Measurements from ENCODE around the gene WASF3.
"Not testable (repeated sequence)": the region's sequence is repeated elsewhere in the genome, so short reads cannot be mapped to it uniquely, and the experiment has no call there.

Gene WASF3

DNA sequence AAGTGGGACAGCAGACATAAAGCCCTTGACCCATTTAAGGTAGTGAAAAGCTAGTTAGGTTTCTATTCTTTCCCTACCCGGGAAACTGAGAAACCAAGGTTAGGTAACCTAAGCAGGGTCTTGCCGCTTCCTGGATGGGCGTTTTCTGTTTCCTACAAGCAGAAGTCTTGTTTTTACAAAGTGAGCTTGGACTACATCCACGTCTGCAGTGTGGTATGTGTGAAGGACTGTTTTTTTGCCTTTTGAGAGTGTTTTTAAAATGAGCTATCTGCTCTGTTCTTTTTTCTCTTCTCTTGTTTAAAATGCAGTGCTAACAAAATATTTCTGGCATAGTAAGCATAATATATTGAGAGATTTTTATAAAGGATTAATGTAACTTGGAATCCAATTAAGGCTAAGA, 153.7 kb downstream of the WASF3 start:
- no peaks in the 10 kb centered on the region for H3K36me3 ChIP-seq (ENCODE audit: control insufficient read depth, insufficient read depth, low read length)
- no peak overlapping the region for H3K4me3 ChIP-seq (ENCODE audit: low read depth, low read length)
- H3K4me1 ChIP-seq (ENCODE audit: control insufficient read depth, insufficient read depth, low read length): peaks cover 8% of the 10 kb centered on the region; the same call in 1 of the 2 replicates
- no peak overlapping the region for H3K9ac ChIP-seq (ENCODE audit: low read length)
- H3K27ac ChIP-seq (ENCODE audit: low read depth, low read length): no peak overlapping the region
- H3K9me3 ChIP-seq (ENCODE audit: control insufficient read depth, insufficient read depth, low read depth, low read length): peaks cover 9% of the 10 kb centered on the region
- H3K27me3 ChIP-seq (ENCODE audit: control insufficient read depth, insufficient read depth, low read length): peaks cover 7% of the 10 kb centered on the region; the same call in 1 of the 2 replicates

GRCh38 chr13:26713341-26713740, 155.9 kb downstream of the WASF3 start:
- Histone ChIP-seq H3K27ac (ENCODE audit: low read depth, low read length) (no peak overlapping the region), H3K9ac (ENCODE audit: low read length) (no peak overlapping the region), H3K4me1 (ENCODE audit: control insufficient read depth, insufficient read depth, low read length) (peaks cover 8% of the 10 kb centered on the region; the same call in 1 of the 2 replicates), H3K36me3 (ENCODE audit: control insufficient read depth, insufficient read depth, low read length) (no peaks in the 10 kb centered on the region), H3K4me3 (ENCODE audit: low read depth, low read length) (no peak overlapping the region), H3K9me3 (ENCODE audit: control insufficient read depth, insufficient read depth, low read depth, low read length) (peaks cover 9% of the 10 kb centered on the region), H3K27me3 (ENCODE audit: control insufficient read depth, insufficient read depth, low read length) (peaks cover 7% of the 10 kb centered on the region; the same call in 1 of the 2 replicates)

GRCh38 chr13:26716984-26717383, 159.5 kb downstream of the WASF3 start:
- H3K36me3 ChIP-seq (ENCODE audit: control insufficient read depth, insufficient read depth, low read length): no peaks in the 10 kb centered on the region
- H3K27ac ChIP-seq (ENCODE audit: low read depth, low read length): no peak overlapping the region
- no peak overlapping the region for H3K4me3 ChIP-seq (ENCODE audit: low read depth, low read length)
- no peak overlapping the region for H3K9ac ChIP-seq (ENCODE audit: low read length)
- no peaks in the 10 kb centered on the region for H3K4me1 ChIP-seq (ENCODE audit: control insufficient read depth, insufficient read depth, low read length)
- peaks cover 12% of the 10 kb centered on the region for H3K9me3 ChIP-seq (ENCODE audit: control insufficient read depth, insufficient read depth, low read depth, low read length)
- no peaks in the 10 kb centered on the region for H3K27me3 ChIP-seq (ENCODE audit: control insufficient read depth, insufficient read depth, low read length)

- Histone ChIP-seq H3K27ac (ENCODE audit: low read depth, low read length) (no peak overlapping the region), H3K36me3 (ENCODE audit: control insufficient read depth, insufficient read depth, low read length) (no peaks in the 10 kb centered on the region), H3K4me1 (ENCODE audit: control insufficient read depth, insufficient read depth, low read length) (no peaks in the 10 kb centered on the region), H3K9ac (ENCODE audit: low read length) (no peak overlapping the region), H3K27me3 (ENCODE audit: control insufficient read depth, insufficient read depth, low read length) (no peaks in the 10 kb centered on the region), H3K9me3 (ENCODE audit: control insufficient read depth, insufficient read depth, low read depth, low read length) (peaks cover 14% of the 10 kb centered on the region; the same call in 1 of the 2 replicates), H3K4me3 (ENCODE audit: low read depth, low read length) (no peak overlapping the region)
These were observed 160.7 kb downstream of the WASF3 start for GRCh38 chr13:26718146-26718545.

GRCh38 chr13:26718872-26719271, 161.4 kb downstream of the WASF3 start:
- no peaks in the 10 kb centered on the region for H3K27me3 ChIP-seq (ENCODE audit: control insufficient read depth, insufficient read depth, low read length)
- H3K4me1 ChIP-seq (ENCODE audit: control insufficient read depth, insufficient read depth, low read length): no peaks in the 10 kb centered on the region
- peaks cover 13% of the 10 kb centered on the region; the same call in 1 of the 2 replicates for H3K9me3 ChIP-seq (ENCODE audit: control insufficient read depth, insufficient read depth, low read depth, low read length)
- H3K9ac ChIP-seq (ENCODE audit: low read length): no peak overlapping the region
- no peak overlapping the region for H3K4me3 ChIP-seq (ENCODE audit: low read depth, low read length)
- no peaks in the 10 kb centered on the region for H3K36me3 ChIP-seq (ENCODE audit: control insufficient read depth, insufficient read depth, low read length)
- H3K27ac ChIP-seq (ENCODE audit: low read depth, low read length): no peak overlapping the region

DNA sequence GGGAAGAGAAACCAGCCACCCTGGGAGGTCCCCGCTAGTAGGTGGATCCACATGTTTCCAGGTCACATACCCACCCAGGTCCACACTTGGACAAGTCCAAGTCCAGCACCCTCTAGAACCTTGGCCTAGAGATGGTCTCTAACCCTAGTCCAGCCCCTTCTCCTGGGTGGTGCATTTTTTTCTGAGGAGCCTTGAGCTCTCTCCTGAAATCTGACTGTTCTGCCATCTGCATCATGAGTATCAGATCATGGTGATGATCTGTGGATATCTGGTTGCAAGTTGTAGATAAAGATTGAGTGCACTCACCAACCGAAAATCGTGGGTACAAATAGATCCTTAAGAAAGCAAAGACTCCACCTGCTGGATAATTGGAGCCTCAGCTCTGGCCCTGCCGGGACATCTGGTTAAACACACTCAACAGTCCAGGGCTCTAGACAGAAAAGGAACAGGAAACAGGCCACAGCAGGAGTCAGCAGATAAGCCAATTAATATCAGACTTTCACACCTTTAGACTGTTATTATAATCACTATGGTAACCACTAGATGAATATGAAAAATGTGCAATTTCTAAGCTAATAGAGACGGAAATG, 162.0 kb downstream of the WASF3 start:
- H3K4me3 ChIP-seq (ENCODE audit: low read depth, low read length): no peak overlapping the region
- H3K4me1 ChIP-seq (ENCODE audit: control insufficient read depth, insufficient read depth, low read length): no peaks in the 10 kb centered on the region

GRCh38 chr13:26721251-26722121, 164.0 kb downstream of the WASF3 start:
- H3K4me1 ChIP-seq (ENCODE audit: control insufficient read depth, insufficient read depth, low read length): no peaks in the 10 kb centered on the region
- H3K27ac ChIP-seq (ENCODE audit: low read depth, low read length): no peak overlapping the region
- H3K4me3 ChIP-seq (ENCODE audit: low read depth, low read length): no peak overlapping the region
- H3K9me3 ChIP-seq (ENCODE audit: control insufficient read depth, insufficient read depth, low read depth, low read length): peaks cover 13% of the 10 kb centered on the region; the same call in 1 of the 2 replicates
- H3K27me3 ChIP-seq (ENCODE audit: control insufficient read depth, insufficient read depth, low read length): no peaks in the 10 kb centered on the region
- H3K9ac ChIP-seq (ENCODE audit: low read length): no peak overlapping the region
- H3K36me3 ChIP-seq (ENCODE audit: control insufficient read depth, insufficient read depth, low read length): no peaks in the 10 kb centered on the region

More for the DNA sequence above, 162.0 kb downstream of the WASF3 start:
- H3K27me3 ChIP-seq (ENCODE audit: control insufficient read depth, insufficient read depth, low read length): no peaks in the 10 kb centered on the region
- H3K9ac ChIP-seq (ENCODE audit: low read length): no peak overlapping the region
- H3K9me3 ChIP-seq (ENCODE audit: control insufficient read depth, insufficient read depth, low read depth, low read length): peaks cover 13% of the 10 kb centered on the region; the same call in 1 of the 2 replicates
- H3K27ac ChIP-seq (ENCODE audit: low read depth, low read length): no peak overlapping the region
- H3K36me3 ChIP-seq (ENCODE audit: control insufficient read depth, insufficient read depth, low read length): no peaks in the 10 kb centered on the region

- Histone ChIP-seq H3K9me3 (ENCODE audit: control insufficient read depth, insufficient read depth, low read depth, low read length) (peaks cover 13% of the 10 kb centered on the region; the same call in 1 of the 2 replicates), H3K27ac (ENCODE audit: low read depth, low read length) (no peak overlapping the region), H3K4me1 (ENCODE audit: control insufficient read depth, insufficient read depth, low read length) (no peaks in the 10 kb centered on the region), H3K4me3 (ENCODE audit: low read depth, low read length) (no peak overlapping the region), H3K9ac (ENCODE audit: low read length) (no peak overlapping the region), H3K27me3 (ENCODE audit: control insufficient read depth, insufficient read depth, low read length) (no peaks in the 10 kb centered on the region), H3K36me3 (ENCODE audit: control insufficient read depth, insufficient read depth, low read length) (no peaks in the 10 kb centered on the region)
These were observed 164.8 kb downstream of the WASF3 start for GRCh38 chr13:26722321-26722720.

DNA sequence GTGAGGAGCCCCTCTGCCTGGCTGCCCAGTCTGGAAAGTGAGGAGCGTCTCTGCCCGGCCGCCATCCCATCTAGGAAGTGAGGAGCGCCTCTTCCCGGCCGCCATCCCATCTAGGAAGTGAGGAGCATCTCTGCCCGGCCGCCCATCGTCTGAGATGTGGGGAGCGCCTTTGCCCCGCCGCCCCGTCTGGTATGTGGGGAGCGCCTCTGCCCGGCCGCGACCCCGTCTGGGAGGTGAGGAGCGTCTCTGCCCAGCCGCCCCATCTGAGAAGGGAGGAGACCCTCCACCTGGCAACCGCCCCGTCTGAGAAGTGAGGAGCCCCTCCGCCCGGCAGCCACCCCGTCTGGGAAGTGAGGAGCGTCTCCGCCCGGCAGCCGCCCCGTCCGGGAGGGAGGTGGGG, 166.1 kb downstream of the WASF3 start:
- H3K9me3 ChIP-seq (ENCODE audit: control insufficient read depth, insufficient read depth, low read depth, low read length): peaks cover 13% of the 10 kb centered on the region; the same call in 1 of the 2 replicates
- not testable (repeated sequence) for H3K9ac ChIP-seq (ENCODE audit: low read length); H3K36me3 ChIP-seq (ENCODE audit: control insufficient read depth, insufficient read depth, low read length); H3K4me3 ChIP-seq (ENCODE audit: low read depth, low read length); H3K27me3 ChIP-seq (ENCODE audit: control insufficient read depth, insufficient read depth, low read length); H3K27ac ChIP-seq (ENCODE audit: low read depth, low read length); H3K4me1 ChIP-seq (ENCODE audit: control insufficient read depth, insufficient read depth, low read length)

DNA sequence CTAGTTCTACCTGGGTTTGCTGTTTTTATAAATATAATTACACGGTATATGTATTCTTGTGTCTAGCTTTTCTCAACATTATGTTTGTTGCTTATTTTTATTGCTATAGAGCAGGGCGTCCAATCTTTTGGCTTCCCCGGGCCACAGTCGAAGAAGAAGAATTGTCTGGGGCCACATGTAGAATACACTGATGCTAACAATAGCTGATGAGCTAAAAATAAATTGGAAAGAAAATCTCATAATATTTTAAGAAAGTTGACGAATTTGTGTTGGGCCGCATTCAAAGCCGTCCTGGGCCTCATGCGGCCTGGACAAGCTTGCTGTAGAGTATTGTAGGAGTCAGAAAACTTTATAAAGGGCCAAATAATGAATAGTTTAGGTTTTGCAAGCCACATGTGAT, 169.2 kb downstream of the WASF3 start:
- H3K27ac ChIP-seq (ENCODE audit: low read depth, low read length): no peak overlapping the region
- no peak overlapping the region for H3K9ac ChIP-seq (ENCODE audit: low read length)
- H3K4me1 ChIP-seq (ENCODE audit: control insufficient read depth, insufficient read depth, low read length): no peaks in the 10 kb centered on the region
- H3K27me3 ChIP-seq (ENCODE audit: control insufficient read depth, insufficient read depth, low read length): no peaks in the 10 kb centered on the region
- peaks cover 13% of the 10 kb centered on the region; the same call in 1 of the 2 replicates for H3K9me3 ChIP-seq (ENCODE audit: control insufficient read depth, insufficient read depth, low read depth, low read length)
- no peaks in the 10 kb centered on the region for H3K36me3 ChIP-seq (ENCODE audit: control insufficient read depth, insufficient read depth, low read length)
- H3K4me3 ChIP-seq (ENCODE audit: low read depth, low read length): no peak overlapping the region

DNA sequence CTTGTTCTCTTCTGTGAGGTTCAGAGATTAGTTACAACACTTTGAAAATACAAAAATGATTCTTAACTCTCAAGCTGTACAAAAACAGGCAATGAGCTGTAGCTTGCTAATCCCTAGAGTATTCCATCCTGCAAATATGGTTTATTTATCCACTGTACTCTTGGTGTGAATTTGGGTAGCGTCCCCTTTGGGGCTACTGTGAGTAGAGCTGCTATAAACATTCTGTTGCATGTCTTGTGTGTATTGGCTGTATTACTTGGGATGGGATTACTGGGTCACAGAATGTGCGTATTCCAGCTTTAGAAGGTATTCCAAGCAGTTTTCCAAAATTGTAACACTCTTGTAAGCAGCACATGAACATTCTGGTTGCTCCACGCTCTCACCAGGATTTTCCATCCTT, 169.6 kb downstream of the WASF3 start:
- H3K9ac ChIP-seq (ENCODE audit: low read length): no peak overlapping the region
- no peak overlapping the region for H3K27ac ChIP-seq (ENCODE audit: low read depth, low read length)
- no peaks in the 10 kb centered on the region for H3K36me3 ChIP-seq (ENCODE audit: control insufficient read depth, insufficient read depth, low read length)
- no peaks in the 10 kb centered on the region for H3K27me3 ChIP-seq (ENCODE audit: control insufficient read depth, insufficient read depth, low read length)
- H3K4me1 ChIP-seq (ENCODE audit: control insufficient read depth, insufficient read depth, low read length): no peaks in the 10 kb centered on the region
- no peak overlapping the region for H3K4me3 ChIP-seq (ENCODE audit: low read depth, low read length)
- H3K9me3 ChIP-seq (ENCODE audit: control insufficient read depth, insufficient read depth, low read depth, low read length): peaks cover 8% of the 10 kb centered on the region; the same call in 1 of the 2 replicates
